Activated CD4-positive, alpha-beta T cell treated with anti-CD3 and anti-CD28 coated beads, Interleukin-2, amount 10 ng/mL, durations not matched to agents 7 days and 5 days (primary cell): ENCODE data around the gene JAKMIP2. TPM values are rescaled to one million over a fixed set of nuclear protein-coding genes. Genes with fewer than 3 reads are reported as not detected.
"Not testable (repeated sequence)": the region's sequence is repeated elsewhere in the genome, so short reads cannot be mapped to it uniquely, and the experiment has no call there.

ENCODE experiments used
- CTCF ChIA-PET: fragments of 350-600 bp; sonication (Branson Sonifier 250); formaldehyde crosslinking; loops from one replicate; lab custom pipeline; 2021; ENCODE audit warnings: antibody characterized with exemption; lab: Charles Lee
- POLR2A ChIA-PET: fragments of 350-600 bp; sonication (Branson Sonifier 250); formaldehyde crosslinking; loops from one replicate; lab custom pipeline; 2021; ENCODE audit warnings: antibody characterized with exemption; lab: Charles Lee
- DNase-seq: peaks from one replicate; pipeline ENCODE4 v3.0.0-alpha.2; 2020
- H3K27ac Mint-ChIP-seq: one replicate; pipeline ENCODE4 v1.8.0; 2021; ENCODE audit warnings: mild to moderate bottlenecking, moderate library complexity, mixed read lengths
- H3K27me3 Mint-ChIP-seq: one replicate; pipeline ENCODE4 v1.8.0; 2021; ENCODE audit warnings: mixed read lengths
- H3K36me3 Mint-ChIP-seq: one replicate; pipeline ENCODE4 v1.8.0; 2021; ENCODE audit warnings: low read depth, mixed read lengths
- H3K4me1 Mint-ChIP-seq: one replicate; pipeline ENCODE4 v1.8.0; 2021; ENCODE audit warnings: mixed read lengths
- H3K4me3 Mint-ChIP-seq: one replicate; pipeline ENCODE4 v1.8.0; 2021; ENCODE audit warnings: mild to moderate bottlenecking, moderate library complexity, mixed read lengths
- H3K9me3 Mint-ChIP-seq: one replicate; pipeline ENCODE4 v1.8.0; 2021; ENCODE audit warnings: mixed read lengths
- total RNA-seq, 2 experiments: library from RNA; stranded (reverse); gene quantifications; one replicate each; pipeline ENCODE4 v1.2.3, GENCODE V29; 2021

The JAKMIP2 gene
- total RNA-seq, 2 experiments from 2014 or later = 4.3 to 5.3 TPM

DNA sequence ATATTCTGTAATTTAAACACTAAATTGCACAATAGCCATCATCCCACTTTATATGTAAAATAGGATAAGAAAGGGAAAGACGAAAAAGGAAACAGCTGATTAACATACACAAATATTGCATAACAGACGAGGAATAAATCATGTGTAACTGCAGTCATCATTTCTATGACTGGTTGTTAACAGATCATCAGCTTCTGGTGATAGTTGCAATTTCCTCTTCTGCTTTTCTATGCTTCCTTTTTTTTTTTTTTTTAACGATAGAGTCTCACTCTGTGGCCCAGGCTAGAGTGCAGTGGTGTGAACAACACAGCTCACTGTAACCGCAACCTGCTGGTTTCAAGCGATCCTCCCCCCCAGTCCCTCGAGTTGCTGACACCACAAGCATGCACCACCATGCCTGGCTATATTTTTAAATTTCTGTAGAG, 22.5 kb upstream of the JAKMIP2 start:
- Mint-ChIP-seq H3K4me1 (peaks cover 8% of the 10 kb centered on the region), H3K27me3 (peaks cover 6% of the 10 kb centered on the region), H3K4me3 (no peak overlapping the region), H3K27ac (no peak overlapping the region), H3K36me3 (no peaks in the 10 kb centered on the region), H3K9me3 (no peaks in the 10 kb centered on the region)
- ChIA-PET CTCF (no interaction called here), POLR2A (interaction anchor here (0.6 kb wide), 1 partner anchor 177 kb away, joined by 6 read pairs; no protein-coding TSS in a partner anchor)
- DNase-seq = peak; percentile 26

DNA sequence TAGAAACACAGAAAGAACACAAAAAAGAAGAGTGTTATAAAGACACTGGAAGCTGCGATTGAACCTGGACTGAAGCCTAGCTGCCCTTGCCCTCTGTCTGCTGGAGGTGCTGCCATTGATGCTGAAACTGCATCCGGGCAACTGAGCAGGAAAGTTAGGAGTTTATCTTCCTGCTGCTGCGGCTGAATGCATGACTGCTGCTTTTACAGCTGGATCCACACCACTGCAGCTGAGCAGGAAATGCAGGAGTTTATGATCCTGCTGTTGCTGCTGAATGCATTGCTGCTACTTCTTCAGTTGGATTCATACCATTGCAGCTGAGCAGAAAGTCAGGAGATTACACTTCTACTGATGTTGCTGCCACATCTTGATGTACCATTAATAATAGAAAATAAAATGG, 21.8 kb upstream of the JAKMIP2 start:
- Mint-ChIP-seq H3K4me3 (no peak overlapping the region), H3K27ac (no peak overlapping the region), H3K27me3 (peaks cover 7% of the 10 kb centered on the region), H3K36me3 (no peaks in the 10 kb centered on the region), H3K4me1 (peaks cover 8% of the 10 kb centered on the region), H3K9me3 (no peaks in the 10 kb centered on the region)
- DNase-seq = no peak
- ChIA-PET POLR2A (no interaction called here), CTCF (no interaction called here)

DNA sequence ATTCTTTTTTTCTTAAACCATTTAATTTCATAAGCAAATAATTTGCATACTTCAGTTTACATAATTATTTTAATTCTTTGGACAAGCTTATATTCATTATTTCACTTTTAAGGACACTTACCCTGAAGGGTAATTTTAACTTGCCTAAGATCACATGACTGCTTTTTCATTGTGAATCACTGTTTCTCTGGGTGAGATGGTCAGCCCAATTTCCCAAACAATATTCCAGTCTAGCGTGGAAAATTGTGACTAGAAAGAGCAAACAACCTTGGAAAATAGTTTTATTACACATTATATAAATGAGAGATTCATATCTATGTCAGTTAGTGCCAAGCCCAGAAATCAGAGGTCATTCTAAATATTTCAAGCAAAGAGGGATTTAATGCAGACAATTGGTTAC, 21.4 kb upstream of the JAKMIP2 start:
- no peaks in the 10 kb centered on the region for H3K36me3 Mint-ChIP-seq
- H3K4me1 Mint-ChIP-seq = peaks cover 8% of the 10 kb centered on the region
- no peak overlapping the region for H3K4me3 Mint-ChIP-seq
- no peak overlapping the region for H3K27ac Mint-ChIP-seq
- ChIA-PET CTCF (no interaction called here), POLR2A (no interaction called here)
- DNase-seq = no peak
- peaks cover 7% of the 10 kb centered on the region for H3K27me3 Mint-ChIP-seq
- H3K9me3 Mint-ChIP-seq = no peaks in the 10 kb centered on the region

DNA sequence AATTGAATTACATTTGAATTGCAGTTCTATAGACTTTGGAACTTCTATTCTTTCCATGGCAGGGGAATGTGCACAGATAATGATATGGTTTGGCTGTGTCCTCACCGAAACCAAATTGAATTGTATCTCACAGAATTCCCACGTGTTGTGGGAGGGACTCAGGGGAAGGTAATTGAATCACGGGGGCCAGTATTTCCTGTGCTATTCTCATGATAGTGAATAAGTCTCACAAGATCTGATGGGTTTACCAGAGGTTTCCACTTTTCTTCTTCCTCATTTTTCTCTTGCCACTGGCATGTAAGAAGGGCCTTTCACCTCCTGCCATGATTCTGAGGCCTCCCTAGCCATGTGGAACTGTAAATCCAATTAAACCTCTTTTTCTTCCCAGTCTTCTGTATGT, 20.6 kb upstream of the JAKMIP2 start:
- CTCF ChIA-PET, POLR2A ChIA-PET, DNase-seq, H3K27ac Mint-ChIP-seq, H3K4me3 Mint-ChIP-seq, H3K27me3 Mint-ChIP-seq, H3K36me3 Mint-ChIP-seq, H3K9me3 Mint-ChIP-seq, H3K4me1 Mint-ChIP-seq: not testable (repeated sequence)

DNA sequence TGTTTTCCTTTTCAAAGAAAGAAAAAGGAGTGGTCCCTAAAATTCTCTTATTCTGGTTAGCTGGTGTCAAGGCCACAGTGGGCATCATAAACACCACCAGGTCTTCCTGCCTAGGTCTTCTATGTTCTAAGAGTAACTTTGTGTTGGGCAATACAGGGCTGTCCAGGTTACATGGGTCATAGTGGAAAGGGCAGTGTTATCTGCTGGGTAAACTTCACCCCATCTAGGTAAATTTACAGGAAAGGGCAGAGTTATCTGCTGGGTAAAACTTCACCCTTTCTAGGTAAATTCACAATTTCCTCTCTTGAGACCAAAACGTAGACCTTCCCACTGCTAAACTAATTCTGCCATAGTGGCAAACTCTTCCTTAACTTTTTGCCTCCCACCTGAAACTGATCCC, 18.9 kb upstream of the JAKMIP2 start:
- Mint-ChIP-seq H3K27me3 (peaks cover 9% of the 10 kb centered on the region), H3K4me1 (peaks cover 8% of the 10 kb centered on the region), H3K9me3 (no peaks in the 10 kb centered on the region), H3K4me3 (no peak overlapping the region), H3K36me3 (no peaks in the 10 kb centered on the region), H3K27ac (no peak overlapping the region)
- DNase-seq = no peak
- ChIA-PET CTCF (no interaction called here), POLR2A (no interaction called here)

DNA sequence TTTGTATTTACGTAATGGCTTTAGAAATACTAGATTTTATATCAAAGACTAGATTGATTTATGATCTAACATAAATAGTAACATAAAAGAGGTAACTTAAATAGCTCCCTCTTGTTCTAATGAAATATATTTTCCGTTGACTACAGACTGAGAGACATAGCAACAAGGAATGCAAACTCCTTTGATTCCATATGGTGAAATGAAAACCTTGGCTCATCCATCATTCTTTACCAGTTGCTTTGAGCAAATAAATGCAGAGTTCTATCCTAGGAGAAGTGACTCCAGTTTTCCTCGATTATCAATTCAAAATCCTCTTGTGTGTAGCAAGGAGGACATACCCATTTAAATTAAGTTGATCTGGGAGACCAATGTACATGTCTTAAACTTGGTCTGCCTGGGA, 18.0 kb upstream of the JAKMIP2 start:
- H3K36me3 Mint-ChIP-seq = no peaks in the 10 kb centered on the region
- H3K4me1 Mint-ChIP-seq = peaks cover 6% of the 10 kb centered on the region
- no peak overlapping the region for H3K27ac Mint-ChIP-seq
- peaks cover 11% of the 10 kb centered on the region for H3K27me3 Mint-ChIP-seq
- ChIA-PET CTCF (no interaction called here), POLR2A (no interaction called here)
- no peak overlapping the region for H3K4me3 Mint-ChIP-seq
- no peaks in the 10 kb centered on the region for H3K9me3 Mint-ChIP-seq
- DNase-seq = no peak

DNA sequence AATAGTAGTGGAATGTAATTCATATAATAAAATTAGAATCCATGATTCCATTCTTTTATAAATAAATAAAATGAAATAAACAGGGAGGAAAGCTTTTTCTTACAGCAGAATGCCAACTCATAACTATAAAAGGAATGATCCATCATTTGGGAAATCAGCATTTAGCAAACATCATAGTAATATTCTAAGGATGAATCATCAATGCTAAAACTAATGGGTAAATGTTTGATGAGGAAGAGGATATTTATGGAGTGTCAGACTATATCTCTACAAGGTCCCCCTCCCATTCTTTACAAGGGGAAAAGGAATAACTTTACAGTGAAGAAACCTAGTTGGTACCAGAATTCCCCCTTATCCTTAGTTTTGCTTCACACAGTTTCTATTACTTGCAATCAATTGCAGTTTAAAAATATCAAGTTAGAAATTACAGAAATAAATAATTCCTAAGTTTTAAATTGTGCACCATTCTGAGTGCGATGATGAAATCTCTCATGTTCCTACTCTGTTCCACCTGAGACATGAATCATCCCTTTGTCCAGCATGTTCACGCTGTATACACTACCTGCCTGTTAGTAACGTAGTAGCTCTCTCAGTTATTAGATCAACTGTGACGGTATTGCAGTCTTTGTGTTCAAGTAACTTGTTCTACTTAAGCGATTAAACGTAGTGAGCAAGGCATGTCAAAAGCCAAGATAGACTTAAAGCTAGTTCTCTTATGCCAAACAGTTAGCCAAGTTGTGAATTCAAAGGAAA, 14.2 kb upstream of the JAKMIP2 start:
- DNase-seq = no peak
- Mint-ChIP-seq H3K27me3 (peaks cover 11% of the 10 kb centered on the region), H3K27ac (no peak overlapping the region), H3K4me3 (no peak overlapping the region), H3K9me3 (no peaks in the 10 kb centered on the region), H3K36me3 (no peaks in the 10 kb centered on the region), H3K4me1 (no peaks in the 10 kb centered on the region)
- ChIA-PET POLR2A (no interaction called here), CTCF (no interaction called here)

DNA sequence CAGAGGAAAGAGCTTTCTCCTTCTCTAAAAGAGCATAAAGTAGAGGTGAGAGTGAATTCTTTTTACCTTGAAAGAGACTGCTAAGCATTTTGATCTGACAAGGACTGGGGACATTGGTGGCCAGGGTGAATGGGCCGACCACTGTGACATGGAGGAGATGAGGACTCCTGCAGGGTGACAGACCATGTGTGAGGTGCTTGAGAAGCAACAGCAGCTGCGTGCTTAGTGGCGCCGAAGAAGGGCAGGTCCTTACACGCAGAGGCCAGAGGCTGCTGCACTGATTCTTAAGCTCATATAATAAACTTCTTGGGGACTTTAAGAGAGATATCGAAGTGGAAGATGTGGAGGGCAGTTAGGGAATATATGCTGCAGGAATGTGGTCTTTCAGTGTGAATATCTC, 8.7 kb upstream of the JAKMIP2 start:
- CTCF ChIA-PET = no interaction called here
- peaks cover 4% of the 10 kb centered on the region for H3K27me3 Mint-ChIP-seq
- no peaks in the 10 kb centered on the region for H3K9me3 Mint-ChIP-seq
- no peak overlapping the region for H3K27ac Mint-ChIP-seq
- no peak overlapping the region for H3K4me3 Mint-ChIP-seq
- POLR2A ChIA-PET = no interaction called here
- DNase-seq = no peak
- no peaks in the 10 kb centered on the region for H3K4me1 Mint-ChIP-seq
- H3K36me3 Mint-ChIP-seq = no peaks in the 10 kb centered on the region

DNA sequence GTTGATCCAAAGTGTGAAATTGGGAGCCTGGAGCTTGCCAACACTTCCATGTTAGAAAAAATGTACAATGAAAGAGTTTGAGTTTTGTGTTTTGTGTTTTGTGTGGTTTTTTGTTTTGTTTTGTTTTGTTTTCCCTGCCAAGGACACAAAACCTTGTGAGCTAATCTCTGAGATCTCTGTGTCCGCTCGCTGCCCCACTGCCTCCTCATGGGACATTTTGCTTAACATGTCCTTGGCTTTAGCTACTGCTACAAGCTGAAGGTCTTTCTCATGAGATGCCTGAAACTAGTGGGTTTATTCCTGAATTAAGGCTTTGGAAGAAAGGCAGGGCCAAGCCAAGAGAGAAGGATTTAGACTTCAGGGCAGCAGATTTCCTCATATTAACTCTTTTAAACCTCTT, 7.3 kb upstream of the JAKMIP2 start:
- Mint-ChIP-seq H3K36me3 (no peaks in the 10 kb centered on the region), H3K4me3 (no peak overlapping the region), H3K9me3 (no peaks in the 10 kb centered on the region), H3K27me3 (peaks cover 3% of the 10 kb centered on the region), H3K4me1 (no peaks in the 10 kb centered on the region), H3K27ac (no peak overlapping the region)
- CTCF ChIA-PET = no interaction called here
- DNase-seq = no peak
- POLR2A ChIA-PET = no interaction called here

DNA sequence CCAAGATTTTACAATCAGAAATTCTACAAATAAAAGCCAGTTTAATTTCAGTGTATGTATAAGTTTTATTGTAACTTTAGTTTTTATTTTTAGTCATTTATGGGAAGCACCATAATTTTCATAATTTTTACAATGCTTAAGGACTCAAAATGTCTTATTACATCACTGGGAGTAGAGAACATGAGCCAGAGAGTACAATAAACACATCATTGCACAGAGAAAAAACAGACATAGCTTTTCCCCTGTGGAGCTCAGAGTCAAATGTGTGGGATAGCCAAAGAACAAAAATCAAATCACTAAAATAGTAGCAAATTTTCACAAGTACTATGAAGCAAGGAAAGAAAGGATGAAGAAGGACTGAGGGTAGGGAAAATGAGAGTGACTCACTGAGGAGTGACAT, 5.5 kb upstream of the JAKMIP2 start:
- ChIA-PET POLR2A (no interaction called here), CTCF (interaction anchor here (0.6 kb wide), 1 partner anchor 1521 kb away, joined by 3 read pairs; no protein-coding TSS in a partner anchor)
- H3K9me3 Mint-ChIP-seq = no peaks in the 10 kb centered on the region

DNA sequence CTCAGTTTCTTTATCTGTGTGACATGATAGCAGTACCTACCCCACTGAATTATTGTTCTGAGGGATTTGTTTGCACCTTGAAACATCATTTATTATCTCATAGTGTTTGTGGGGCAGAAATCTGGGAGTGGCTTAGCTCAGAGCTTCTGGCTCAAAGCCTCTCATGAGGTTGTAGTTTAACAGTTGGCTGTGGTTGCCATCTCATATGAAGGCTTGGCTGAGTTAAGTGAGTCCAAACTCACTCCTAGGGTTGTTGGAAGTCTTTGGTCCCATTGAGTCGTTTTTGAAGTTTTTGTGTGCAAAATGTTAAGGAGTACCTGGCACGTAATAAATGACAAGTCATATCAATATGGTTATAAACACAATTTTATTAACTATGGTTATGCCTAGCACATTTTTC, 3.6 kb upstream of the JAKMIP2 start:
- Mint-ChIP-seq H3K4me3 (no peak overlapping the region), H3K27ac (no peak overlapping the region), H3K36me3 (no peaks in the 10 kb centered on the region), H3K4me1 (peaks cover 14% of the 10 kb centered on the region), H3K27me3 (peaks cover 8% of the 10 kb centered on the region), H3K9me3 (no peaks in the 10 kb centered on the region)
- POLR2A ChIA-PET = no interaction called here
- DNase-seq = no peak
- CTCF ChIA-PET = no interaction called here

More for the DNA sequence above, 5.5 kb upstream of the JAKMIP2 start:
- H3K4me1 Mint-ChIP-seq = no peaks in the 10 kb centered on the region
- no peak for DNase-seq
- no peaks in the 10 kb centered on the region for H3K36me3 Mint-ChIP-seq
- peaks cover 6% of the 10 kb centered on the region for H3K27me3 Mint-ChIP-seq
- no peak overlapping the region for H3K27ac Mint-ChIP-seq
- no peak overlapping the region for H3K4me3 Mint-ChIP-seq

DNA sequence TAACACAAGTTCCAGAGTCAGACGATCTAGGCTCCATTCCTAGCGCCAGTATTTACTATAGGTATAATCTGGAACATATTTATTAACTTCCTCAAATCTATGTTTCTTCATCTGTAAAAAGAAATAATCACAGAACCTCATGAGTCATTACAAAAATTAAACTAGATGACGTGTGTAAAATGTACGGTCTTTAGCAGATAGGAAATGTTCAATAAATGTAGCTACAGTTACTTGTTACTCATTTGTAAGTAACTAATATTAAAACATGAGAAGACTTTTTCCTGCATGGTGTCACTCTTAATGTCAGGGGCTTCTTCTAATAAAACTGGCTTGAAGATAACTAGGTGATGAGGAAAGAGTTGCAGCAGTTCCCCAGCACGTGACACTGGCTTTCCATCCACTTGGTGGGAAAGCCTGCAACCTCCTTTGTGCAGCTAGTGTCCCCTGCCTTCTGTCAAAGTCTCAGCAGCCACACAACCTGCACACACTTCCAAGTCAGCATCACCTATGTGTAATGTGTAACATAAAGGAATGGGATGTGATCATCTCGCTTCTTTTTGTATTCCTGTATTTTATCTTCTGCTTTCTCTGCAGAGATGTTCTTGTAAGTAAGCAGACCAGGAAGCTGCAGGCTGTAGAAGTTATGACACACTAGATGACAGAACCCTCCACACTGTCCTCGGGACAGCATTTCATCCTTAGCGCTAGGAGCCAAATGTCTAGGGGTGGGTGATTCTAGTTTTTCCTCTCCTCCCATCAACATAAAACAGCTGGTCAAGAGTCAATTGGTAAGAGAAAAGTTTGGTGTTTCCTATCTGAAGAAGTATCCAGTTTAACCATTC, 1.8 kb upstream of the JAKMIP2 start:
- peaks cover 24% of the 10 kb centered on the region for H3K4me1 Mint-ChIP-seq
- no peaks in the 10 kb centered on the region for H3K9me3 Mint-ChIP-seq
- ChIA-PET POLR2A (interaction anchor here (0.5 kb wide), 1 partner anchor 1269 kb away, joined by 3 read pairs; no protein-coding TSS in a partner anchor), CTCF (no interaction called here)
- H3K4me3 Mint-ChIP-seq = no peak overlapping the region
- H3K27me3 Mint-ChIP-seq = peaks cover 8% of the 10 kb centered on the region
- no peak for DNase-seq
- H3K27ac Mint-ChIP-seq = no peak overlapping the region
- no peaks in the 10 kb centered on the region for H3K36me3 Mint-ChIP-seq

DNA sequence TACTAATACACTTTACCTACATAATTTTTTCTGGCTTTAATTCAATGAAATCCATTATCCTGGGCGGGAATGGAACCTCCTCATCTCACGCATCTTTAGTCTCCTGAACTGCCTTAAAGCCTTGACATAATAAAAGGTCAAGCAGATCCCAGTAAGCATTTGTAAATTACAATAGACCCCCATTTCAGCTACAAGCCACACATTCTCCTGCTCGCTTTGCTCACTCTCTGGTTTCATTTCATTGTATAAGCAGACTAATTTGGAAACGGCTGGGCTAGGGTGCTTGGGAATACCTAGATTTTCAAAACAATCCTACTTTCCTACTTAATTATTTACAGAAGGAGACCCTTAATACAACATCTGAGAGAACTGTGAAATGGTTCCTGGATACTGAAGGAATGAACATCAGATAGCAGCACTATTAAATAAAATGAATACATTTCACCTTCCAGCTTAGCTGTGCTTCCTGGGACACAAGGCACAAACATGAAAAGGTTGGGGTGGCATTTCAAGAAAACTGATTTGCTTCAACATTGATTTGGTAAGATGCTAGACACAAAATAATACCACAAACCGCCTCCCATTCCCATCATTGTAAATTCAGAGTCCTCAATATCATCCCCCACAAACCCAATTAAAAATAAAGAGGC, 1.5 kb downstream of the JAKMIP2 start:
- peak overlapping the region; percentile 50 for H3K27ac Mint-ChIP-seq
- H3K27me3 Mint-ChIP-seq = peaks cover 5% of the 10 kb centered on the region
- H3K4me1 Mint-ChIP-seq = peaks cover 24% of the 10 kb centered on the region
- peaks cover 4% of the 10 kb centered on the region for H3K9me3 Mint-ChIP-seq
- ChIA-PET CTCF (no interaction called here), POLR2A (no interaction called here)
- no peaks in the 10 kb centered on the region for H3K36me3 Mint-ChIP-seq
- no peak for DNase-seq
- peak overlapping the region; percentile 93 for H3K4me3 Mint-ChIP-seq
